ENCODE measurements around the gene AIFM2. TPM values are rescaled to one million over a fixed set of nuclear protein-coding genes. Genes with fewer than 3 reads are reported as not detected.

AIFM2 gene
- polyA plus RNA-seq, 2 of the 4 experiments (the other 2 are of a cell fraction): 30.0 to 34.8 TPM

DNA sequence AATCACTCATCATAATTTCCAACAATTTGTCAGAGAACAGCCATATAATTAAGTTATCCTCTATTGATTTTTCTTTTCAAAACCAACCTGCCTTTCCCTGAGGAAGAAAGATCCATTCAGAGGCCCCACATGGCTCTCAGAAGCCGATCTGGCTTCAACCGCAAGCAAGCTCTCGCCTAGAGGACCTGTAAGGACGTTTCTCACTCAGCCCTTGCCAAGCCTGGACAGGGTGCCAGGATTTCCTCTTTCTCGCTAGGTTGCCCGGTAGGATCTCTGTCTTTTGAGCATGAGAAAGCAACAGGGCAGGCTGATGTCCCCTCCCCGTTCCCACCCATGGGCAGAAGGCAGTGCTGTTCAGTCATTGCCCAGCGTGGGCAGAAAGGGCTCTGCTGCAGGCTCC lies 13.0 kb downstream of the AIFM2 start (continued):
- TF ChIP-seq, protein P1, sequence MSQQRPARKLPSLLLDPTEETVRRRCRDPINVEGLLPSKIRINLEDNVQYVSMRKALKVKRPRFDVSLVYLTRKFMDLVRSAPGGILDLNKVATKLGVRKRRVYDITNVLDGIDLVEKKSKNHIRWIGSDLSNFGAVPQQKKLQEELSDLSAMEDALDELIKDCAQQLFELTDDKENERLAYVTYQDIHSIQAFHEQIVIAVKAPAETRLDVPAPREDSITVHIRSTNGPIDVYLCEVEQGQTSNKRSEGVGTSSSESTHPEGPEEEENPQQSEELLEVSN (IDR thresholded peaks at IDR 0.05; ENCODE audit: borderline replicate concordance, low read depth): no peak
- TF ChIP-seq EHMT2 (IDR thresholded peaks at IDR 0.05; ENCODE audit: low read depth): no peak
- no peak for TF ChIP-seq ESRRA (IDR thresholded peaks at IDR 0.05; ENCODE audit: borderline replicate concordance, low read length)
- TF ChIP-seq, protein P2, sequence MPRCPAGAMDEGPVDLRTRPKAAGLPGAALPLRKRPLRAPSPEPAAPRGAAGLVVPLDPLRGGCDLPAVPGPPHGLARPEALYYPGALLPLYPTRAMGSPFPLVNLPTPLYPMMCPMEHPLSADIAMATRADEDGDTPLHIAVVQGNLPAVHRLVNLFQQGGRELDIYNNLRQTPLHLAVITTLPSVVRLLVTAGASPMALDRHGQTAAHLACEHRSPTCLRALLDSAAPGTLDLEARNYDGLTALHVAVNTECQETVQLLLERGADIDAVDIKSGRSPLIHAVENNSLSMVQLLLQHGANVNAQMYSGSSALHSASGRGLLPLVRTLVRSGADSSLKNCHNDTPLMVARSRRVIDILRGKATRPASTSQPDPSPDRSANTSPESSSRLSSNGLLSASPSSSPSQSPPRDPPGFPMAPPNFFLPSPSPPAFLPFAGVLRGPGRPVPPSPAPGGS (IDR thresholded peaks at IDR 0.05): no peak
- no peak for TF ChIP-seq KDM1A (IDR thresholded peaks at IDR 0.05; ENCODE audit: low read depth)
- TF ChIP-seq FOSB (CRISPR knock-in tag; IDR thresholded peaks at IDR 0.05): no peak

DNA sequence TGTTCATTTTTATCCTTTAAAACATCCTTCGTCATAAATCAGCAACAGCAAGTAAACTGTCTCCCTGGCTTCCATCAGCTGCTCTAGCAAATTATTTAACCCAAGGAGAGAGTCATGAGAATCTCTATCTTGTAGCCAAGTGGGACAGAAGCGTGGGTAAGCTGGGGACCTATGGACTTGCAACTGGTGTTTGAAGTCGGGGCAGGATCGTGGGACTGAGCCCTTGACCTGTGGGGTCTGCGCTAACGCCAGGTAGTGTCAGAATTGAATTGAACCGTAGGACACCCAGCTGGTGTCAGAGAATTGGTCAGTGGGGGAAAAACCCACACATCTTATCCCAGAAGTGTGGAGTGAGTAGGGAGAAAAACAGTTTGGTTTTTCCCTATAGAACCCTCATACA lies 13.4 kb downstream of the AIFM2 start:
- Histone ChIP-seq H3K4me2 (no peak overlapping the region), H3K9me3 (no peaks in the 10 kb centered on the region), H3K4me1 (no peaks in the 10 kb centered on the region), H3K27ac (no peak overlapping the region), H3K4me3 (no peak overlapping the region)
- CTCF ChIA-PET: interaction anchor here (0.6 to 14.0 kb wide), 5 partner anchors 9 to 135 kb away, joined by 3 to 244 read pairs (median 8); partner anchors contain the start of gene TYSND1
- DNase-seq (ENCODE audit: low read depth in 1 of 2, low spot score in 1 of 2) (no peak), ATAC-seq (no peak), FAIRE-seq (no peak)
- 91% methylated on average over 7 of the region's 7 CpGs for WGBS (ENCODE audit: missing lambda C conversion rate)
- no peak for TF ChIP-seq FOXS1 (CRISPR knock-in tag; IDR thresholded peaks at IDR 0.05)
- no peak for TF ChIP-seq CBX2 (IDR thresholded peaks at IDR 0.05; ENCODE audit: borderline replicate concordance, low read depth)
- TF ChIP-seq RARB (CRISPR knock-in tag; IDR thresholded peaks at IDR 0.05): no peak
- no peak for TF ChIP-seq HEYL (CRISPR knock-in tag; IDR thresholded peaks at IDR 0.05)
- no peak for TF ChIP-seq ESRRA (IDR thresholded peaks at IDR 0.05; ENCODE audit: borderline replicate concordance, low read length)
- no peak for TF ChIP-seq ZNF302 (CRISPR knock-in tag; IDR thresholded peaks at IDR 0.05)
- no peak for TF ChIP-seq EHMT2 (IDR thresholded peaks at IDR 0.05; ENCODE audit: low read depth)
- POLR2A ChIA-PET: no interaction called here

DNA sequence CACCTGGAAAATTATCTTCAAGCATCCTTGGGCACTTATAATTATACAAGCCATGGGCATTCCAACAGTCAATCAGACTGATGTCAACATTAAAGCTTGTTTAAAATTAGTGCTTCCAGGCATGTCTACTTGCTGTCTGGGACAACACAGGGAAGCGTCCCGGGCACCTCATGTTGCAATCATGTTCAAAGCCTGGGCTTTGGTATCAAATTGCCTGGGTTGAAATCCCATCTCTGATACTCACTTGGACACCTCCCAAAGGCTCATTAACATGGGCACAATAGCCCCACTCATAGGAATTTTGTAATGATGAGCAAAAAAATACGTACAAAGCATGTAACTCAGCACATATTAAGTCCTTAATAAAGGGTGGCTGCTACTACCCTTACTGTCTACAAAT lies 14.4 kb downstream of the AIFM2 start:
- no peaks in the 10 kb centered on the region for H3K4me1 ChIP-seq
- ATAC-seq (no peak), FAIRE-seq (no peak), DNase-seq (ENCODE audit: low read depth in 1 of 2, low spot score in 1 of 2) (no peak)
- ChIA-PET POLR2A (no interaction called here), CTCF (interaction anchor here (1.0 to 14.0 kb wide), 8 partner anchors 9 to 246 kb away, joined by 3 to 244 read pairs (median 13); partner anchors contain the start of gene TYSND1)
- no peak for TF ChIP-seq CBX2 (IDR thresholded peaks at IDR 0.05; ENCODE audit: borderline replicate concordance, low read depth)
- TF ChIP-seq RAD21 (conservative IDR thresholded peaks at IDR 0.05 in 1 of 2, IDR thresholded peaks at IDR 0.05 in 1 of 2): no peak
- no peak for TF ChIP-seq HOXB5 (CRISPR knock-in tag; IDR thresholded peaks at IDR 0.05)
- TF ChIP-seq RNF2 (IDR thresholded peaks at IDR 0.05; ENCODE audit: borderline replicate concordance, low read depth): no peak
- no peak for TF ChIP-seq CHD4 (IDR thresholded peaks at IDR 0.05; ENCODE audit: borderline replicate concordance)
- TF ChIP-seq HOXA7 (CRISPR knock-in tag; IDR thresholded peaks at IDR 0.05): no peak
- TF ChIP-seq GATA3 (IDR thresholded peaks at IDR 0.05; ENCODE audit: borderline replicate concordance): no peak
- no peak for TF ChIP-seq MAFK (IDR thresholded peaks at IDR 0.05; ENCODE audit: partially characterized antibody)
- TF ChIP-seq, protein P2 (IDR thresholded peaks at IDR 0.05): no peak
- no peak for TF ChIP-seq MAZ (IDR thresholded peaks at IDR 0.05; ENCODE audit: borderline replicate concordance, low read depth, low read length)
- TF ChIP-seq SMC3 (IDR thresholded peaks at IDR 0.05): no peak
- no peak for TF ChIP-seq TFCP2L1 (CRISPR knock-in tag; IDR thresholded peaks at IDR 0.05)
- TF ChIP-seq NR3C1 (IDR thresholded peaks at IDR 0.05): no peak
- TF ChIP-seq, protein P1 (IDR thresholded peaks at IDR 0.05; ENCODE audit: borderline replicate concordance, low read depth): no peak
- 94% methylated on average over 3 of the region's 3 CpGs for WGBS (ENCODE audit: missing lambda C conversion rate)
- H3K4me3 ChIP-seq: no peak overlapping the region
- H3K4me2 ChIP-seq: no peak overlapping the region
- H3K9me3 ChIP-seq: no peaks in the 10 kb centered on the region
- H3K27ac ChIP-seq: no peak overlapping the region
